NCI-H2029 (cell line): Measurements from ENCODE around the gene UBR1.
"Not testable (repeated sequence)": the region's sequence is repeated elsewhere in the genome, so short reads cannot be mapped to it uniquely, and the experiment has no call there.

Experiments
- DNase-seq: peaks from one replicate; lab custom pipeline; 2025; lab: John Stamatoyannopoulos, UW

The UBR1 gene

DNA sequence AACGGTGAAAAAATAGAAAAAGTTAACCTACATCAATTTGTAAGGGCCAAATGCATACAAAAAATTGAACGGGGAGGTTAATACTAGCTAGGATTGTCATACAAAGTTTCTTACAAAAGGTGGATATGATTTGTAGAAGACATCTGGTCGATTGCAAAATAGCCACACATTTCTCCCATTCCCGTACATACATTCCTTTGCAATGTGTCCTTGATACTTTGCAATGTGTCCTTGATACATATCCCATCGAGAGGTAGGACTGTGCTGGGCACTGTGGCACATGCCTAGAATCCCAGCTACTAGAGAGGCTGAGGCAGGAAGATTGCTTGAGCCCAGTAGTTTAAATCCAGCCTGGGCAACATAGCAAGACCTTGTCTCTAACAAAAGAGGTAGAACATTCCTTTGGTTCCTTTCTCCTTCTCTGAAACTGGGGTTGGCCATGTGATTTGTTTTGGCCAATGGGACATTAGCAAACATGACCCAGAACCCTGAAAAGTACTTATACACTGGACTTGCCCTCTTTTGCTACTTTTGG, 194.7 kb downstream of the UBR1 start:
- no peak for DNase-seq

DNA sequence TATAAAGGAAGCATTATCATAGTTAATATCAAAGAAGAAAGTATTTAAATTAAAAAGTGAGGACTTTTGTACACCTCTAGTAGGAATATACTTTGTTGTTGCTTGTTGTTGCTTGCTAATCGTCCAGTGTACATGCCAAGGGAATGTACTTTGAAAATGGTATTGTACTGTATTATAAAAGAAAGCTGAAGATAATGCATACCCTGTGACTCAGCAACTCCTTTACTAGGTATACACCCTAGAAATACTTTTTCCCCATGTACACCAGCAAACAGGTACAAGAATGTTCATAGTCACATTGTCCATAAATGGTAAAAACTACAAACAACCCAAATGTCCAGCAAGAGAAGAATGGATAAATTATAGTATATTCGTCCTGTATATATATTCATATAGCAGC, 197.3 kb downstream of the UBR1 start:
- DNase-seq: no peak

DNA sequence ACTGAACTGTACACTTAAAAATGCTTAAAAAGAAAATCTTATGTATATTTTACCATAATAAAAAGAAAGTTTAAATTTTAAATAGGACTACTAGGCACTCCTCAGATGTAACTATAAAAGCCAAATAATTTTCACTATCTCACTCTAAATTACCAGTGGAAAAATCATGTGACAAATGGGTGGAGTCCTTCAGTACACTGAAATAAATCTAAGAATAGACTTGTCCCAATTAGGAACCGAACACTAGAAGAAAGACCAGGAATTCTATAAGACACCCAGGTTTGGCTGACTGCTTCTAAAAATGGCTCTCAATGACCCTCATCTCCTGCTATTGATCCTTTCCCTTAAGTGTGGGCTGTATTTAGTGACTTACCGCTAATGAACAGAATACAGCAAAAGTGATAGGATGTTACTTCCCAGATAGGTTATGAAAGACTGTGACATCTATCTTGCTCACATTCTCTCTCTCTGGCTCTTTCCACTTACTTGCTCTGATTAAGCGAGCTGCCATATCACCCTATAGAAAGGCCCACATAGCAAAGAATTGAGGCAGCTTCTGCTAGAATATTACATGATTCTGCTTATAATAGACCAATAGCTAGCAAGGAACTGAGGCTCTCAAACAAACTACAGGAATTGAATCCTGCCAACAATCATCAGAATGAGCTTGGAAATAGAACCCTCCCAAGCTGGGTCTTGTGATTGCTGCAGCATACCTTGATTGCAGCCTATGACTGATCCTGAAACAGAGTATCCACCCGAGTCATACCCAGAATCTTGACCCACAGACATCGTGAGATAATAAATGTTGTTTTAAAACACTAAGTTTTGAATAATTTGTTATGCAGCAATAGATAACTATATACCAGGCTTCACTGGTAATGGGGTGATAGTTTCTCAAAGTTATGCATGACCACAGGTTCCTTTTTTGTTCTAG, 202.2 kb downstream of the UBR1 start:
- no peak for DNase-seq

DNA sequence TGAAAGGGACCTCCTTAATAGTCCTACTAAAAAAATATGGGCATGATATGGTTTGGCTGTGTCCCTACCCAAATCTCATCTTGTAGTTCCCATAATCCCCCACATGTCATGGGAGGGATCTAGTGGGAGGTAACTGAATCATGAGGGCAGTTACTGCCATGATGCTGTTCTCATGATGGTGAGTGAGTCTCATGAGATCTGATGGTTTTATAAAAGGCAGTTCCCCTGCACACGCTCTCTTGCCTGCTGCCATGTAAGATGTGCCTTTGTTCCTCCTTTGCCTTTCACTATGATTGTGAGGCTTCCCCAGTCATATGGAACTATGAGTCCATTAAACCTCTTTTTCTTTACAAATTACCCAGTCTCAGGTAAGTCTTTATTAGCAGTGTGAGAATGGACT, 211.9 kb downstream of the UBR1 start:
- not testable (repeated sequence) for DNase-seq
